HG02610 (cell line): Measurements from ENCODE around the gene EP400.
"Not testable (repeated sequence)": the region's sequence is repeated elsewhere in the genome, so short reads cannot be mapped to it uniquely, and the experiment has no call there.

Experiments
- ATAC-seq: cut with Tn5 transposase; IDR thresholded peaks from one replicate; pipeline ENCODE4 v1.9.1; 2021; ENCODE audit warnings: mild to moderate bottlenecking, moderate library complexity; ENCODE audit not compliant: unreplicated experiment

Gene EP400

GRCh38 chr12:132036063-132036683, 86.4 kb downstream of the EP400 start:
- no peak for ATAC-seq

GRCh38 chr12:132040906-132041606, 91.3 kb downstream of the EP400 start:
- ATAC-seq, result no peak

- no peak for ATAC-seq
Observed at GRCh38 chr12:132043216-132043615, 93.5 kb downstream of the EP400 start.

- no peak for ATAC-seq
Observed at GRCh38 chr12:132043770-132044467, 94.2 kb downstream of the EP400 start.

DNA sequence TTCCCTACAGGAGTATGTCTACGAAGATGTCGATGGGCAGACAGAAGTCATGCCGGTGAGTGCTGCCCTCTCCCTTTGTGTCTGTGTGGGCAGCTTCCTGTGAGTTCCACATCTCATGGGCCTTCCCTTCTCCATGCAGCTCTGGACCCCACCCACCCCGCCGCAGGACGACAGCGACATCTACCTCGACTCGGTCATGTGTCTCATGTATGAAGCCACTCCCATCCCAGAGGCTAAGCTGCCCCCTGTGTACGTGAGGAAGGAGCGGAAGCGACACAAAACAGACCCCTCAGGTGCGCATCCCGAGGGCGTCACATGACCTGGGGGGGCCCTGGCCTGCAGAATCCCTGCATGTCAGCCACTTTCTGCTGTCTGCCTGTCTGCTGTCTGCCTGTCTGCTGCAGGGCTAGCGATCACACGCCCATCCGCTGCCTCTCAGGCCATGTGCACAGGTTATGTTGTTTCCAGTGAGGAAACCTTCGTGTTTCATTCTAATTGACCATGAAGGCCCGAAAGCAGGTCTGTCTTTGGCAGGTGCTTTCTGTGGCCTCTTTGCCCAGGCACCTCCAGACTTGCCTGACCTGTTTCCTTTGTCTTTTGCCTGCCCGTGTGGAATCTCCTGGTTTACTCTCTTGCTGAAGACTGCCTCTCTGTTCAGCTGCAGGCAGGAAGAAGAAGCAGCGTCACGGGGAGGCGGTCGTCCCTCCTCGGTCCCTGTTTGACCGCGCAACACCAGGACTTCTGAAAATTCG, 95.1 kb downstream of the EP400 start:
- ATAC-seq, result no peak

DNA sequence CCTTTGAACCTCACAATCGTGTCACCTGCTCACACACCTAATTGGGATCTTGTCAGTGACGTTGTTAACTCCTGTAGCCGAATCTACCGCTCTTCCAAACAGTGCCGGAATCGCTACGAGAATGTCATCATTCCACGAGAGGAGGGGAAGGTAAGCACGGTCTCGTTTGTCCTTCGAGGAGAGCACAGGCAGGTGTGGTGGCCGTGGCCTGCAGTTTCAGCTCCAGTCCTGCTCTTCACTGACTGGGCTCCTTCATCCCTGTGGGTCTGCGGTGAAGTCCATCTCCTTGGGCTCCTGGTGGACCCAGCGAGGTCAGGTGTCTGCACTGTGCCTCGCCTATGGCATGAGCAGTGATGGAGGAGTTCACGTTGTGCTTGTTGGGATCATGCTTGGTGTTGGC, 96.0 kb downstream of the EP400 start:
- no peak for ATAC-seq

DNA sequence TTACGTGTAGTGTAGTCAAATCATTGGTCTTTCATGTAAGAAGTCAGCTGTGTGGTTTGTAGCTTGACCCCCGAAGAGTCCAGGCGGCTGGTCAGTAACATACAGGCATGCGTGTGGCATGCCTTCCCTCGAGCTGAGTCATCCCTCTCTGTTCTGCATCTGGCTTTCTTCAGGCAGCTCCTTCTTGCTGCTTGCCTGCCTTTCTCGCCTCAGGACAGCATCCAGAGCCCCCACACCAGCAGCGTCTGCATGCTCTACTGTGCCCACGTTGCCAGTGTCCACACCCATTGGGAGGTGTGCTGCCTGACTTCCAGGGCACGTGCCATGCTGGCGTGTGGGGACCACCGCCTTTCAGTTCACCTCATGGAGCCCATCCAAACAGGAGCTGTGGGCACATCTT, 96.8 kb downstream of the EP400 start:
- ATAC-seq, result no peak

DNA sequence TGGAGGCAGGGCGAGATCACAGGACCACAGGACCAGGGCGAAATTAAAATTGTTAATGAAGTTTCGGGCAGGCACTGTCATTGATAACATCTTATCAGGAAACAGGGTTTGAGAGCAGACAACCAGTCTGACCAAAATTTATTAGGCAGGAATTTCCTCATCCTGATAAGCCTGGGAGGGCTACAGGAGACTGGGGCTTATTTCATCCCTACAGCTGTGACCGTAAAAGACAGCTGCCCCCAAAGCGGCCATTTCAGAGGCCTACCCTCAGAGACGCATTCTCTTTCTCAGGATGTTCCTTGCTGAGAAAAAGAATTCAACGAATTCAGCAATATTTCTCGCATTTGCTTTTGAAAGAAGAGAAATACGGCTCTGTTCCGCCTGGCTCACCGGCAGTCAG, 97.9 kb downstream of the EP400 start:
- not testable (repeated sequence) for ATAC-seq

DNA sequence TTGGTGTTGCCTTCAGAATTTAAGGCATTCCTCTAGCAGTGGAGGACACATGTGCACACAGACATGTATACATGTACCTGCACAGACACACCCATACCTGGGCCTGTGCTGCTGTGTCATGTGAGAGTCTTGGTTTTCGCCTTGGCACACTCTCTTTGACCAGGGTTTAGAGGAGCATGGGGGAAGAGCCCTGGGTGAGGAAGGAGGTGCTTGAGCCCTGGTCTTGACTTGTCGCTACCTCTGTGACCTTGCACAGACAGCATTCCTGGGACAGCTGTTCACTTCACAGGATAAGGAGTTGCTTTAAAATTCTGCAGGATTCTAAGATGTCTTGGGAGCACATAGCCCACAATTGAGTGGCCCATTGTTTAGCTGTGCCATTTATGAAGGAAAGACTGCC, 99.7 kb downstream of the EP400 start:
- no peak for ATAC-seq

DNA sequence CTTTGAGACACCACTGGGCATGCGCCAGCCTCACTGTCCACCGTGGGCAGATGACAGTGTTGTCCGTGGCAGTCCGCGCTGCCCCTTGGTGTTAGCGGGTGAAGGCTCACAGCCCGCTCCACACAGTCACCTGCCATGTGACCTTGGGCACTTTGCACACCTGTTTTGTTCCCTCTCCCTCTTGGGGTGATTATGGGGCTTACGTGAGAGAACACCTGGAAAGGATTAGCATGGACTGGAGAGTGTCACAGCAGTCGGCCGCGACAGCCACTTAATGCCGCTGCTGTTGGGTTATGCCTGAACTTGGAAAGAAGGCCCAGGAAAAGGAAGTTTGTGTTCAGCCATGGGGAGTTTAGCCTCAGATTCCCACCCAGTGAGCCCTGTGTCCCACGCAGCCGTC, 100.1 kb downstream of the EP400 start:
- ATAC-seq, result no peak

DNA sequence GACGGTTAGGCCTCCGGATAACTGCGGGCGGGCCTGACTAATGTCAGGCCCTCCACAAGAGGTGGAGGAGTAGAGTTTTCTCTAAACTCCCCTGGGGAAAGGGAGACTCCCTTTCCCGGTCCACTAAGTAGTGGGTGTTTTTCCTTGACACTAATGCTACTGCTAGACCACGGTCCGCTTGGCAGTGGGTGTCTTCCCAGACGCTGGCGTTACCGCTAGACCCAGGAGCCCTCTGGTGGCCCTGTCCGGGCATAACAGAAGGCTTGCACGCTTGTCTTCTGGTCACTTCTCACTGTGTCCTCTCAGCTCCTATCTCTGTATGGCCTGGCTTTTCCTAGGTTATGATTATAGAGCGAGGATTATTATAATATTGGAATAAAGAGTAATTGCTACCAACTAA, 102.0 kb downstream of the EP400 start:
- not testable (repeated sequence) for ATAC-seq

DNA sequence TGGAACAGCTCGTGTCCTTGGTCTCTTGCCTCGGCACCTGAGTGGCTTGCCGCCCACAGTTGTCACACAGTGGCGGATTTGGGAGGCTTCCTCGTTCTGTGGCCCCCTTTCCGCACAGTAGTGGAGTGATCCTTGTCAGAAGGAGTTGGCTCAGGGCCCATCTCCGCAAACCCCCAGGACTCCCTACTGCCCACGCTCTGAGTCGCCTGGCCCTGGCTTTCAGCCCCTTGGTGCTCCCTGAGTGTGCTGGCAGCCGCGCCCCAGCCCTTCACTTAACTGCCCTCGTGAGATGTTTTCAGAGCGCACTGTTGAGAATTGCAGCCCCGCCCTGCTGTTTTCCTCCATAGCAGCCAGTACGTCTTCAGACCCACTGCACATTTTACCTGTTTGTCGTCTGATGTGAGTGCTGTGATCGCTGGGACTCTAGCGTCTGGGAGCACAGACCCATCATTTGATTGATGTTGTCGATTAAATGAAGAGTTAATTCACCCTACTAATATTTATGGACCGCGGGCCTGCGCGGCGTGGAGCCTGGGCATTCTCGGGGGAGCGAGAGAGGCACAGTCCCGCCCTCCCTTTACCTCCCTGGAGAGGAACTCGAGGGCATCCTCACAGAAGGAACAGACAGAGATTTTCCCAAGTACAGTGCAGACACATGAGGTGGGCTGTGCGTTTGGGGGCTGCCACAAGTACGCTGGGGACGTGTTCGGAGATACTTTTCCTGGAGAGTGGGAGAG, 102.6 kb downstream of the EP400 start:
- ATAC-seq, result no peak

- no peak for ATAC-seq
Observed at GRCh38 chr12:132053338-132054330, 103.9 kb downstream of the EP400 start.

- ATAC-seq, result no peak
Observed at GRCh38 chr12:132054983-132055382, 105.2 kb downstream of the EP400 start.

DNA sequence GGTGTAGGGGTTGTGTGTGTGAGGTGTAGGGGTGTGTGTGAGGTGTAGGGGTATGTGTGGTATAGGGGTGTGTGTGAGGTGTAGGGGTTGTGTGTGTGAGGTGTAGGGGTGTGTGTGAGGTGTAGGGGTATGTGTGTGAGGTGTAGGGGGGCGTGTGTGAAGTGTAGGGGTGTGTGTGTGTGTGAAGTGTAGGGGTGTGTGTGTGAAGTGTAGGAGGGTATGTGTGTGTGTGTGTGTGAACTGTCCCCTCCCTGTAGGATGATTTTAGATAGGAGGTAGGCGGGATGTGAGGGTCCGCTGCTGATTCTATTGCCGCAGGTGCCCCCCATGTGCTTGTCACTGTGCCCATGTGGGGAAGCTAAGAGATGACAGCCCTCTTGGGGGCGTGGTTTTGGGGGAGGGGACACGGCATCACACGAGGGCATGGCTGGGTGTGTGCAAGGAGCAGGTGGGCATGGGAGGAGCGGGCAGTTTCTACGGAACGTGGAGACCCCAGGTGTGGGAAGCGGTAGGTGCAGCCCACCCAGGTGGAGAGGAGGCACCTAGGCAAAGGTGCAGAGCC, 105.9 kb downstream of the EP400 start:
- ATAC-seq, result no peak

GRCh38 chr12:132056320-132056719, 106.6 kb downstream of the EP400 start:
- no peak for ATAC-seq

- ATAC-seq, result peak; percentile 57
Observed at GRCh38 chr12:132056951-132057350, 107.2 kb downstream of the EP400 start.

GRCh38 chr12:132057691-132058090, 107.9 kb downstream of the EP400 start:
- no peak for ATAC-seq

DNA sequence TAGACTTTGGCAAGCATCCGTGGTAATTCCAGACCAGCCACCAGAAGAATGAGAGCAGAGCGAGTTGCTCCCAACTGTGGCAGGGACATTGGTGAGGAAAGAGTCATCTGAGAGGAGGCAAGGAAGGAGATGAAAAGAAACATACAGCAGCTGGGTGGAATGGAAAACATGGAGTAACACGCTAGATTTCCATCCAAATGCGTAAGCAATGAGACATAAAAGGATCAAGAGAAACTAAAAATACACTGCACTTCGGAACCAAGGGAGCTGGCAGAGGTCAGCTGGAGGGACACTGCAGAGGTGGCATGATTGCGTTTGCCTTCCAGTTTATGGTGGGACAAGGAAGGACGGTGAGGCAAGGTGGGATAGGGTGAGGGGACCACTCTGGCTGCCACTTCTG, 111.5 kb downstream of the EP400 start:
- ATAC-seq, result no peak
